ENCODE measurements around the gene RABGAP1L. TPM values are rescaled to one million over a fixed set of nuclear protein-coding genes. Genes with fewer than 3 reads are reported as not detected.

RABGAP1L gene
- total and polyA plus RNA-seq, 2 of the 8 experiments (the other 6 are each of a cell fraction or from before 2014, with no cell fraction given) = 33.3 to 156 TPM

GRCh38 chr1:174671826-174672225 lies 512.5 kb downstream of the RABGAP1L start (continued):
- TF ChIP-seq SRF (IDR thresholded peaks at IDR 0.05; ENCODE audit: low read depth, low read length) = no peak
- TF ChIP-seq BACH1 (IDR thresholded peaks at IDR 0.05; ENCODE audit: low read length) = no peak
- no peak for TF ChIP-seq RBBP5 (IDR thresholded peaks at IDR 0.05; ENCODE audit: borderline replicate concordance, low read depth, low read length)
- no peak for TF ChIP-seq SIN3A (conservative IDR thresholded peaks at IDR 0.05 in 1 of 2, IDR thresholded peaks at IDR 0.05 in 1 of 2; ENCODE audit: low read depth in 1 of 2, low read length in 2 of 2)
- no peak for TF ChIP-seq JUND (IDR thresholded peaks at IDR 0.05; ENCODE audit: low read length)

All from H1 (cell line).